K562 (cell line): ENCODE measurements around the gene HNRNPA3.

Source experiments
- BDP1 ChIP-seq: IDR thresholded peaks from 3 replicates; pipeline ENCODE4 v1.6.1; 2011; ENCODE audit not compliant: insufficient read length, insufficient read depth
- CTCF ChIP-seq, 3 experiments: IDR thresholded peaks in 2 of 3; conservative IDR thresholded peaks in 1 of 3; 2 replicates each; pipeline ENCODE4 v1.5.1; 2011 to 2012; ENCODE audit warnings: low read length in 3 of 3, mild to moderate bottlenecking in 3 of 3, control low read depth in 2 of 3, improper control_type of control experiment in 1 of 3, inconsistent platforms in 1 of 3, low read depth in 1 of 3, mixed read lengths in 1 of 3, moderate library complexity in 1 of 3; ENCODE audit not compliant: insufficient read depth in 2 of 3
- NCOA1 ChIP-seq: fragments of 450-650 bp; IDR thresholded peaks from 2 replicates; pipeline ENCODE4 v1.6.1; 2016; ENCODE audit warnings: low read depth
- NR3C1 ChIP-seq: sonication (generic); formaldehyde crosslinking; IDR thresholded peaks from 2 replicates; pipeline ENCODE4 v1.8.1; 2022; ENCODE audit warnings: missing genetic modification reagents
- SP2 ChIP-seq: IDR thresholded peaks from 2 replicates; pipeline ENCODE4 v1.6.1; 2011; ENCODE audit warnings: mild to moderate bottlenecking, low read depth, low read length, moderate library complexity; ENCODE audit not compliant: poor library complexity, severe bottlenecking; ENCODE audit errors: extremely low read depth
- TEAD1 ChIP-seq, 2 experiments: fragments of 450-650 bp in 1 of 2; sonication (generic) in 1 of 2; formaldehyde crosslinking; IDR thresholded peaks; 2 replicates each; pipeline versions ENCODE4 v1.4.0 to v1.8.0; 2020 to 2022; ENCODE audit warnings: mild to moderate bottlenecking in 2 of 2, missing genetic modification reagents in 1 of 2
- ZBTB34 ChIP-seq: fragments of 250-450 bp; sonication (Bioruptor Pico); IDR thresholded peaks from 2 replicates; pipeline ENCODE4 v1.8.0; 2021; ENCODE audit warnings: mild to moderate bottlenecking, moderate library complexity

GRCh38 chr2:177250461-177250860, 37.9 kb downstream of the HNRNPA3 start:
- no peak for TF ChIP-seq SP2
- TF ChIP-seq ZBTB34 (CRISPR knock-in tag), result no peak
- no peak for TF ChIP-seq NR3C1 (CRISPR knock-in tag)
- TF ChIP-seq CTCF (IDR thresholded peaks at IDR 0.05 in 2 of 3, conservative IDR thresholded peaks at IDR 0.05 in 1 of 3; ENCODE audit: insufficient read depth in 2 of 3, low read depth in 1 of 3, low read length in 3 of 3), result 0 out of 6 replicates have a peak, but pooled peaks of 1 of the 3 experiments have one; percentile 7
- no peak for TF ChIP-seq TEAD1 (CRISPR knock-in tag; IDR thresholded peaks at IDR 0.05)
- TF ChIP-seq BDP1, result no peak
- no peak for TF ChIP-seq NCOA1
